Dendritic cell treated with granulocyte-macrophage colony-stimulating factor and Interleukin-4, amounts not matched to agents 40 ng/mL and 50 ng/mL, for 4 days (primary cell): Measurements from ENCODE around the gene CBLN1.
"Not testable (repeated sequence)": the region's sequence is repeated elsewhere in the genome, so short reads cannot be mapped to it uniquely, and the experiment has no call there.

ENCODE experiments used
- H3K27ac Mint-ChIP-seq: one replicate; pipeline ENCODE4 v1.8.0; 2022; ENCODE audit warnings: mild to moderate bottlenecking, mixed read lengths
- H3K27me3 Mint-ChIP-seq: one replicate; pipeline ENCODE4 v1.8.0; 2022; ENCODE audit warnings: mild to moderate bottlenecking, mixed read lengths
- H3K36me3 Mint-ChIP-seq: one replicate; pipeline ENCODE4 v1.8.0; 2022; ENCODE audit warnings: low read depth, mixed read lengths
- H3K4me1 Mint-ChIP-seq: one replicate; pipeline ENCODE4 v1.8.0; 2022; ENCODE audit warnings: low read depth, mixed read lengths
- H3K4me3 Mint-ChIP-seq: one replicate; pipeline ENCODE4 v1.8.0; 2022; ENCODE audit warnings: mild to moderate bottlenecking, moderate library complexity, mixed read lengths
- H3K9me3 Mint-ChIP-seq: one replicate; pipeline ENCODE4 v1.8.0; 2022; ENCODE audit warnings: mixed read lengths
- intact Hi-C: fragments of 100-400 bp; cut with micrococcal nuclease; formaldehyde crosslinking; loops from one replicate; pipeline ENCODE4 v1.15.0; 2022

CBLN1 gene

DNA sequence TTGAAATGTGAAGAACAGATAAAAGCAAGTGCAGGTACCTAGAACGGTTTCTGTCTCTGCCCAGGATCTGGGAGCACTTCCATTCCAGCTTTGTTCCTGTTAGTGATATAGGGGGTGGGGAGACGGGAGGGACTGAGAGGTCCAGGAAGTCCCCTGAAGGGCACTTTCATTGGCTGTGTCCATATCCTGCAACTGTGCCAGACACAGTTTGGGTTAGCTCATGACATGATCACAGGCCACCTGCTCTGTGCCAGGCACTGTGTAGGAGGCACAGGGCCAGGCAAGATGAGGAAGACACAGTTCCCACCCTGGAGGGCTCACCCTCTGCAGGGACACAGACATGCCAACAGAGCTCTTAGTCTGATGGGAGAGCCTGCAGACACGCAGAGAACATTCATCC is 7.9 kb downstream of the CBLN1 start:
- H3K4me3 Mint-ChIP-seq: no peak overlapping the region
- H3K9me3 Mint-ChIP-seq: no peaks in the 10 kb centered on the region
- H3K27me3 Mint-ChIP-seq: peaks cover 60% of the 10 kb centered on the region
- H3K36me3 Mint-ChIP-seq: no peaks in the 10 kb centered on the region
- no peaks in the 10 kb centered on the region for H3K4me1 Mint-ChIP-seq
- intact Hi-C loops: no loop called here
- no peak overlapping the region for H3K27ac Mint-ChIP-seq

DNA sequence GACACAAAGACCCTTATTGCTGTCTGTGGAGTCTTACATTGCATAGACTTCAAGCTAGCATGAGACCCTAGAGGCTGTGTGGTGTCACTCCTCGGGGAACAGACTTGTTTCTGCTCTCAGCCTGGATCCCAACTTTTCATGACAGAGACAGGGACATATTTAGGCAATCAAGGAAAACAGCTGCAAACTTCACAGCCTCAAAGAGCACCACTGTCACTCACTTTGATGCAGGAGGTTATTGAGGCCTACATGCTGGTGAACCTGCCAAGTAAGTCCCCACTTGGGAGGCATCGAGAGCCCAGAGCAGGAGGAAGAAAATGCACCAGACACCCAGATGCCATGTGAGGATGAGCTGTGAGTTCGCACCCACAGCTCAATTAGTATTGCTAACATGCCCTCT is 10.3 kb downstream of the CBLN1 start:
- Mint-ChIP-seq H3K9me3 (no peaks in the 10 kb centered on the region), H3K27me3 (peaks cover 36% of the 10 kb centered on the region), H3K27ac (no peak overlapping the region), H3K4me1 (no peaks in the 10 kb centered on the region), H3K36me3 (no peaks in the 10 kb centered on the region), H3K4me3 (no peak overlapping the region)
- intact Hi-C loops: no loop called here

DNA sequence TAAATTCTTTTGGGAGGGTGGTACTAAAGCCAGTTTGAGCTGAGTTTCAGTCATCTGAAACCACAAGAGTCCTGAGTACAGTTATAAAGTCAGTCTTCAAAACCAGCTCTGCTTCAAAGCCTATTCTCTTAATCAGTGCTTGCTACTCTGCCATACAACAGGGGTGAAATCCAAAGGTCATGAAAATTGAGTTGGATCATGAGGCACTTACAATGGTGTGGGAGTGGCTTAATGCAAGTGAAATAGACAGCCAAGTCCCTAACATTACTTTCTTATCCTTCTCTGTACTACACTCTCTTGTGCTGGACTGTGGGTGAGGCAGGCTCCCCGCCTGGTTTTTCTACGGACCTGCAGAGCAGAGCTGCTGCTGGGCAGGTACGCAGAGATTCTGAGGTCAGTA is 12.4 kb downstream of the CBLN1 start:
- H3K4me1 Mint-ChIP-seq: no peaks in the 10 kb centered on the region
- H3K27ac Mint-ChIP-seq: no peak overlapping the region
- no peaks in the 10 kb centered on the region for H3K9me3 Mint-ChIP-seq
- no peaks in the 10 kb centered on the region for H3K36me3 Mint-ChIP-seq
- peaks cover 15% of the 10 kb centered on the region for H3K27me3 Mint-ChIP-seq
- intact Hi-C loops: no loop called here
- no peak overlapping the region for H3K4me3 Mint-ChIP-seq

DNA sequence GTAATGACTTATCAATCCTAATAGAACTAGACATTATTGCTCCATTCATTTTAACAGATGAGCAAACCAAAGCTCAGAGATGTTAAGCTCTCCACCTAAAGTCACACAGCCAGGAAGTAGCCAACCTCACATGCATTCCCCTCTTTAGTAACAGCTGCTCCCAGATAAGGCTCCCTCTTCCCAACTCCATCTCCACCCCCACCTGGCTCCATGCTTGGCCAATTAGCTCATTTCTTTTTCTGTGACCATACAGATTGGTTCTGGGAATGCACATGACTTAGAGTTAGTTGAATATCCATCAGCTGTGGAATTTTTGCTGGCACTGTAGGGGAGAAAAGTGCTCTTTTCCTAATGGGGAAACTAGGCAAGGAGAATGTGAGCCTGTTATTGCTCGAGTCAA is 13.0 kb downstream of the CBLN1 start:
- Mint-ChIP-seq H3K4me3 (no peak overlapping the region), H3K4me1 (no peaks in the 10 kb centered on the region), H3K27me3 (peaks cover 9% of the 10 kb centered on the region), H3K9me3 (no peaks in the 10 kb centered on the region), H3K36me3 (no peaks in the 10 kb centered on the region), H3K27ac (no peak overlapping the region)
- intact Hi-C loops: no loop called here

DNA sequence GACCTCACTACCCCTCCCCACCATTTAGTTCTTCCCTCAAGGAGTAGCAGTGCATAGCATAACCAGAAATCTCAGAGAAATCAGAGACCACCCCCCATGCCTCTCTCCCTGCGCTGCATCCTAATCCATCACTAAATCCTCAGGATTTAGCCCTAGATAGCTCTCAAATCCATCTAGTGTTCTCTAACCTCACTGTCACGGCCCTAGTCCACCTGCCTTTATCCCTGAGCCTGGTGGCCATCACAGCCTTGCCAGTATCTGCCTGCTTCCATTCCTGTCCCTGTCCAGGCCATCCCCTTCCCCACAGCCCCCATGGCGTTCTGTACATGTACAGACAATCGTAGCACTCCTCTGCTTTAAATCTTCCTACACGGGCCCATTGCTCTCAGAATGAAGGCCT is 19.1 kb downstream of the CBLN1 start:
- intact Hi-C loops: no loop called here
- no peaks in the 10 kb centered on the region for H3K9me3 Mint-ChIP-seq
- no peaks in the 10 kb centered on the region for H3K36me3 Mint-ChIP-seq
- H3K4me1 Mint-ChIP-seq: no peaks in the 10 kb centered on the region
- H3K27ac Mint-ChIP-seq: no peak overlapping the region
- H3K4me3 Mint-ChIP-seq: no peak overlapping the region
- H3K27me3 Mint-ChIP-seq: no peaks in the 10 kb centered on the region

DNA sequence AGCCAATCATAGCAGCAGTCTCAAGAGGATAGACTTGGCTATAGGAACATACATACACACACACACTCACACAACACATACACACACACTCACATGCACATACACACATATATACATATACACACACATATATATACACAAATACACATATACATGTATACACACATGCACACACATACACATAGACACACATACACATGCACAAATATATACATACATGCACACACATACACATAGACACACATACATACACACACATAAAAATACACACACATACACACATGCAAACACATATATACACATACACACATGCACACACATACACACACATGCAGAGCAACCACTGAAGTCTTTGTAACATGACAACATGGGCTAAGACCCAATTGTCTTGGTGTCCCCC is 19.7 kb downstream of the CBLN1 start:
- H3K27ac Mint-ChIP-seq: no peak overlapping the region
- H3K36me3 Mint-ChIP-seq: no peaks in the 10 kb centered on the region
- H3K9me3 Mint-ChIP-seq: no peaks in the 10 kb centered on the region
- H3K27me3 Mint-ChIP-seq: no peaks in the 10 kb centered on the region
- no peaks in the 10 kb centered on the region for H3K4me1 Mint-ChIP-seq
- no peak overlapping the region for H3K4me3 Mint-ChIP-seq
- intact Hi-C loops: no loop called here

DNA sequence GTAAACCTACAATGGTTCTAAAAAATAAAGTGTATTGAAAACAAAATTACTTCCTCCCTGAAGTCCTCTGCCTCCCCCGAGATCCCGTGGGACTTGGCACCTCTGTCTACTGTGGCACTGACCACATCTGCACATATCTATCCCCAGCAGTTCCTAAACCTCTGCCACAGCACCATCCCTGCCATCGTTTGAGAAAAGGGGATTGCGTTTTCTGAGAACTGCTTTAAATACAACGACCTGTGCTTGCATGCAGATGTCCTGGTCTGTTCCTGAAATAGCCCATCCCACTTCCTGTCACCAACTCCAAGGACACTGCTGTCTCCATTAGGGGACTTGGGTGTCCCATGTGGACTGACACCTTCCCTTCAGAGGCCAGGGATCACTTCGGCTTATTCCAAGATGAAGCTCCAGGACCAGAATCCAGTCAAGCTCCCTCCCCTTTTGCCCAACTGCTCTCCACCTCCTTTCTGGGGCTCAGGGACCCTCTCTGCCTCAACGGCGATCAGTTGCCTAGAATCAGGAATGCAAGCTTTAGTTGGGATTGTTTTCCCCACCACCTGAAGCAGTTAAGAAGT is 20.6 kb downstream of the CBLN1 start:
- no peaks in the 10 kb centered on the region for H3K9me3 Mint-ChIP-seq
- no peak overlapping the region for H3K27ac Mint-ChIP-seq
- H3K4me3 Mint-ChIP-seq: no peak overlapping the region
- H3K27me3 Mint-ChIP-seq: no peaks in the 10 kb centered on the region
- H3K4me1 Mint-ChIP-seq: no peaks in the 10 kb centered on the region
- no peaks in the 10 kb centered on the region for H3K36me3 Mint-ChIP-seq
- intact Hi-C loops: no loop called here

DNA sequence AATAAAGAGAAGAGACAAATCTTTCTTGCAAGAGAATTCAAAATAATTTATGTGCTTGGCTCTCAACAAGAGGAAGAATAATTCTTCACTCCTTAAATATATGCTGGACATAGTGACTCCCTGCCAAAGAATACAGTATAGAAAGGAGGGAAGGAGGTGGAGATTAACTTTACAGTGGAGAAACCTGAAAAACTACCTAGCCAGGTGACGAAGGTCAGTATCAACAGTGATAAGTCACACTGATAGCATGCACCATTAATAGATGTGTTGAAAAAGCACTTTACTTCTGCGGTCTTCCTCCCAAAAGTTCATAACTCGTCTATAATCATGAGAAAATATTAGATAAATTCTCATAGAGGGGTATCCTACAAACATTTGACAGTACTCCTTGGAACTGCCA is 21.4 kb downstream of the CBLN1 start:
- Mint-ChIP-seq H3K36me3 (no peaks in the 10 kb centered on the region), H3K9me3 (no peaks in the 10 kb centered on the region), H3K27me3 (no peaks in the 10 kb centered on the region), H3K27ac (no peak overlapping the region), H3K4me1 (no peaks in the 10 kb centered on the region), H3K4me3 (no peak overlapping the region)
- intact Hi-C loops: no loop called here

DNA sequence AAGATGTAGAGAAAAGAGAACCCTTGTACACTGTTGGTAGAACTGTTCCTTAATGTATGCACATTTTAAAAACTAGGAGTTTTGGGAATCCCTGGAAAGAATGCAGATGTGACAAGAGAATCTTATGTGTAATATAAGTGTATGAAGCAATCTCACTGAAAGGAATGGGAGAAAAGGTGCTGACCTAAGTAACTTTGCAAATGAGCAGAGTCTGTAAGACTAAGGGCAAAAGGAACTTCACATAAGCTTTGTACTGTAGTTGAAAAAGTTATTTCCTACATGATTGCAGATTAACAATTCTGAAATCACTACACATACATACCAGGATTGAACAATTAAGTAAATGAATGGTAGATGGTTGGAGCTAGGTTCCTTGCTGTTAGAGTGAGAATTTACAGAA is 22.3 kb downstream of the CBLN1 start:
- intact Hi-C loops: no loop called here
- Mint-ChIP-seq H3K36me3 (no peaks in the 10 kb centered on the region), H3K4me3 (no peak overlapping the region), H3K27ac (no peak overlapping the region), H3K9me3 (no peaks in the 10 kb centered on the region), H3K4me1 (no peaks in the 10 kb centered on the region), H3K27me3 (no peaks in the 10 kb centered on the region)

DNA sequence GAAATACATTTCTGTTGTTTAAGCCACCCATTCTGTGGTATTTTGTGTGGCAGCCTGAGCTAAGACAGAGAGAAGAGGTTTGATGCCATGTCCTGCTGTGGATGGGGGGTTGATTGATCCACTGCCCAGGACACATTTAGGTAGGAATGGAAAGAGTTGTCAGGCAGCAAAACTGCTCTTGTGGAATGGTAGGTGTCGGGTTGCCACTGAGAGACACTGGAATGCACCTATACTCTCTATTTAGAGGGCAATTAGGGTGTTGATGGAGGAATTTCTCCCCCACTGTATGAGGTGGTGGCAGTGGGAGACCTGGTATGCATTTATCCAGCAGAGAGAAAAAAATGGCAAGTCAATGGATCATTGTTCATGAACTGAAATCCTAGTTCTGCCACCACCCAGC is 30.9 kb downstream of the CBLN1 start:
- Mint-ChIP-seq H3K27me3 (peaks cover 2% of the 10 kb centered on the region), H3K4me3 (no peak overlapping the region), H3K36me3 (no peaks in the 10 kb centered on the region), H3K9me3 (no peaks in the 10 kb centered on the region), H3K4me1 (no peaks in the 10 kb centered on the region), H3K27ac (no peak overlapping the region)
- intact Hi-C loops: no loop called here

DNA sequence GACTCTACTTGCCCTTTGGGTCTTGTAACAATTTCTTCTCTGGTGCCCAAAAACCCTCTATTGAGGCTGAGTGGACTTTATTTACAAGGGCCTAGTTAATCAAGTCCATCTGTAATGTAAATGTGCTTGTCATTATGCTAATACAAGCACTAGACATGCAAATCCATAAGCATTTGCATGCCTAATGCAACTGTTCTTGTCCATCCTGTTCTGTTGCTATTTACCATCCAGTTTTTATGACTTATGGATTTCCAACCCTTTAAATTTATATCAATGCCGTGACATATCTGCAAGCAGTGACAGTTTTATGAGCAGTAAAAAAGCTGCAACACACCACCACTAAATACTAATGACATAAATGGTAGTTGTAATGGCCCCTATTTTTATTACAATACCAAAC is 33.4 kb downstream of the CBLN1 start:
- Mint-ChIP-seq H3K27ac (no peak overlapping the region), H3K36me3 (no peaks in the 10 kb centered on the region), H3K27me3 (peaks cover 2% of the 10 kb centered on the region), H3K4me3 (no peak overlapping the region), H3K4me1 (no peaks in the 10 kb centered on the region), H3K9me3 (no peaks in the 10 kb centered on the region)
- intact Hi-C loops: no loop called here

DNA sequence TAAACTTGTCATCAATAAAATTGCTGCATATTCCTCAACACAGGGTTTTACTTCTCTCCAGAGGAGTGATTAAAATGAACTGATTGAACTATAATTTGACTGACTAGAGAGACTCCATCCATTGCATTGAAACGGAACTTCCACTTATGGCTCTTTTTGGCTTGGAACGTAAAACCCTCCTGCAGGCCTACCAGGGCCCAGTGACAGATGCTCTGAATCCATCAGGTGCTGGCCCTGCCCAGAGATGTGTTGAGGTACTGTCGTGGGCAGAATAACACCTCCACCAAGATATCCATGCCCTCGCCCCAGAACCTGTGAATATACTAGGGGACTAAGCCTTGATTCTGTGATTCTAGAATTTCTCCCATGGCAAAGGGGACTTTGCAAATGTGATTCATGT is 45.4 kb downstream of the CBLN1 start:
- Mint-ChIP-seq H3K27me3 (no peaks in the 10 kb centered on the region), H3K36me3 (no peaks in the 10 kb centered on the region), H3K4me1 (no peaks in the 10 kb centered on the region), H3K27ac (no peak overlapping the region), H3K9me3 (no peaks in the 10 kb centered on the region), H3K4me3 (no peak overlapping the region)
- intact Hi-C loops: no loop called here

DNA sequence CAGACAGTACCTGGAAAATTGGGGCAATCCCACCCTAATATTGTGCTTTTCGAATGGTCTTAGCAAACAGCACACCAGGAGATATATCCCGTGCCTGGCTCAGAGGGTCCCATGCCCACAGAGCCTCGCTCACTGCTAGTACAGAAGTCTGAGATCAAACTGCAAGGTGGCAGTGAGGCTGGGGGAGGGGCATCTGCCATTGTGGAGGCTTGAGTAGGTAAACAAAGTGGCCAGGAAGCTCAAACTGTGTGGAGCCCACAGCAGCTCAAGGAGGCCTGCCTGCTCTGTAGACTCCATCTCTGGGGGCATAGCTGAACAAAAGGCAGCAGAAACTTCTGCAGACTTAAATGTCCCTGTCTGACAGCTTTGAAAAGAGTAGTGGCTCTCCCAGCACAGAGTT is 53.3 kb downstream of the CBLN1 start:
- H3K4me3 Mint-ChIP-seq, intact Hi-C loops, H3K9me3 Mint-ChIP-seq: not testable (repeated sequence)

More for the DNA sequence above, 53.3 kb downstream of the CBLN1 start:
- H3K36me3 Mint-ChIP-seq, H3K4me1 Mint-ChIP-seq, H3K27me3 Mint-ChIP-seq, H3K27ac Mint-ChIP-seq: not testable (repeated sequence)
